Prostate gland (tissue), 2 donors: ENCODE measurements around the gene GLRB. TPM values are rescaled to one million over a fixed set of nuclear protein-coding genes. Genes with fewer than 3 reads are reported as not detected.

Experiments
- DNase-seq: peaks from one replicate; pipeline ENCODE4 v3.0.0-alpha.2; 2019; ENCODE audit warnings: low spot score
- H3K27ac ChIP-seq, 2 donors: fragments of 200-600 bp; sonication (generic); 2 replicates each; pipeline ENCODE4 v1.5.1; 2017 to 2019
- H3K27me3 ChIP-seq: fragments of 200-600 bp; sonication (generic); replicated peaks from 2 replicates; pipeline ENCODE4 v1.5.1; 2019; ENCODE audit not compliant: insufficient read depth
- H3K36me3 ChIP-seq, 2 donors: fragments of 200-600 bp; sonication (generic); 1 replicate in 1 of 2; 2 replicates in 1 of 2; pipeline versions ENCODE4 v1.5.1 to v1.8.1; 2017 to 2019
- H3K4me1 ChIP-seq: fragments of 200-600 bp; sonication (generic); replicated peaks from 2 replicates; pipeline ENCODE4 v1.5.1; 2019
- H3K4me3 ChIP-seq, 2 donors: fragments of 200-600 bp; sonication (generic); 2 replicates each; pipeline ENCODE4 v1.5.1; 2017 to 2019
- H3K9me3 ChIP-seq: fragments of 200-600 bp; sonication (generic); 2 replicates; pipeline ENCODE4 v1.5.1; 2017
- CTCF ChIP-seq, 4 experiments: fragments of 200-600 bp in 2 of 4; fragments of 450-650 bp in 2 of 4; sonication (generic) in 2 of 4; IDR thresholded peaks; 1 replicate in 3 of 4; 2 replicates in 1 of 4; pipeline ENCODE4 v1.5.1; 2016 to 2019; ENCODE audit warnings: antibody characterized with exemption in 4 of 4, mild to moderate bottlenecking in 2 of 4, moderate library complexity in 2 of 4
- POLR2A ChIP-seq: fragments of 450-650 bp; IDR thresholded peaks from one replicate; pipeline ENCODE4 v1.6.1; 2016; ENCODE audit warnings: antibody characterized with exemption, mild to moderate bottlenecking
- POLR2AphosphoS5 ChIP-seq: sonication (generic); formaldehyde crosslinking; IDR thresholded peaks from one replicate; pipeline ENCODE4 v1.6.1; 2017; ENCODE audit warnings: antibody characterized with exemption
- WGBS: methylation state at CpG from one replicate; pipeline ENCODE4 v1.1.5; 2018; 5-methylcytosine and 5-hydroxymethylcytosine counted together
- intact Hi-C: fragments of 100-400 bp; cut with DNase I; formaldehyde crosslinking; loops from one replicate; pipeline ENCODE4 v1.14.2; 2022
- small RNA-seq, 2 donors: library from RNA; depleted of rRNA; stranded (forward); fragments of <200 nt; gene quantifications; one replicate each; pipeline ENCODE3, GENCODE V24; 2016
- total RNA-seq, 2 donors: library from RNA; depleted of rRNA; stranded (reverse); fragments of >200 nt; gene quantifications; one replicate each; pipeline ENCODE4 v1.1.0, GENCODE V29; 2016

GLRB gene
- total RNA-seq, 2 donors from 2014 or later = 2.6 to 12.7 TPM

- no peaks in the 10 kb centered on the region for H3K36me3 ChIP-seq
- peaks cover 13% of the 10 kb centered on the region for H3K27me3 ChIP-seq
- no peak overlapping the region for H3K4me3 ChIP-seq
- no peak overlapping the region for H3K27ac ChIP-seq
- H3K9me3 ChIP-seq = no peaks in the 10 kb centered on the region
- peak in 2 of 4 experiments; percentile 21 to 40 for TF ChIP-seq CTCF (IDR thresholded peaks at IDR 0.05)
- no peak for TF ChIP-seq POLR2A
- no peak for TF ChIP-seq POLR2AphosphoS5
- H3K4me1 ChIP-seq = no peaks in the 10 kb centered on the region
- no peak for DNase-seq
- intact Hi-C loops = no loop called here
- 23% methylated on average over 3 of the region's 3 CpGs for WGBS
Measured at GRCh38 chr4:157217708-157218107, 141.8 kb downstream of the GLRB start.

GRCh38 chr4:157219711-157220370 lies 143.9 kb downstream of the GLRB start:
- TF ChIP-seq POLR2A = no peak
- TF ChIP-seq CTCF (IDR thresholded peaks at IDR 0.05) = no peak
- no peak for TF ChIP-seq POLR2AphosphoS5
- Histone ChIP-seq H3K36me3 (no peaks in the 10 kb centered on the region), H3K9me3 (no peaks in the 10 kb centered on the region), H3K4me1 (no peaks in the 10 kb centered on the region), H3K4me3 (no peak overlapping the region), H3K27me3 (peaks cover 14% of the 10 kb centered on the region), H3K27ac (no peak overlapping the region)
- no peak for DNase-seq
- WGBS = 17% methylated on average over 16 of the region's 16 CpGs
- intact Hi-C loops = loop anchor here (10.0 kb wide), 1 partner anchor 755 kb away; no protein-coding TSS in a partner anchor

GRCh38 chr4:157220371-157220881 lies 144.5 kb downstream of the GLRB start, which contains the start of gene GRIA2:
Gene GRIA2, plus strand, starts transcription at chr4:157220728. Its CDS starts 315 bp downstream, at chr4:157221043.
- DNase-seq = no peak
- intact Hi-C loops = loop anchor here (10.0 kb wide), 1 partner anchor 754 kb away; no protein-coding TSS in a partner anchor
- Histone ChIP-seq H3K27me3 (peaks cover 14% of the 10 kb centered on the region), H3K36me3 (no peaks in the 10 kb centered on the region), H3K4me3 (peak within 1 kb of the TSS in 1 of 2 donors; percentile 21), H3K9me3 (no peaks in the 10 kb centered on the region), H3K27ac (no peak within 1 kb of the TSS), H3K4me1 (no peaks in the 10 kb centered on the region)
- WGBS = 4% methylated on average over 54 of the region's 57 CpGs
- TF ChIP-seq POLR2AphosphoS5 (no peak), CTCF (IDR thresholded peaks at IDR 0.05) (no peak), POLR2A (no peak)

- no peak for DNase-seq
- intact Hi-C loops = loop anchor here (10.0 kb wide), 1 partner anchor 753 kb away; no protein-coding TSS in a partner anchor
- H3K27ac ChIP-seq = no peak overlapping the region
- H3K4me1 ChIP-seq = no peaks in the 10 kb centered on the region
- H3K4me3 ChIP-seq = no peak overlapping the region
- H3K36me3 ChIP-seq = no peaks in the 10 kb centered on the region
- H3K27me3 ChIP-seq = peaks cover 14% of the 10 kb centered on the region
- H3K9me3 ChIP-seq = no peaks in the 10 kb centered on the region
- 7% methylated on average over 24 of the region's 24 CpGs for WGBS
- no peak for TF ChIP-seq POLR2A
- TF ChIP-seq CTCF (IDR thresholded peaks at IDR 0.05) = no peak
- no peak for TF ChIP-seq POLR2AphosphoS5
Measured at GRCh38 chr4:157221426-157221894, 145.5 kb downstream of the GLRB start.

Small RNA genes lying within 50 kb of the gene (small RNA-seq; reads per million reads assigned to genes)
- 0 reads per million in 2 donors for gene RF00019
- 0 reads per million in 2 donors for gene RNU6-582P

Other genes with a start within 250 kb of the GLRB start
- gene PDGFC, start 104.4 kb upstream of the GLRB start, total RNA-seq = 10 to 100 TPM; 18.6 to 36.8 TPM
- gene GRIA2, start 144.6 kb downstream of the GLRB start, total RNA-seq = 1 to 10 TPM in 1 of 2 donors, under 1 TPM in 1; 0.91 to 5.1 TPM